GM10248 (cell line): ENCODE data around the gene QKI.

Experiments used
- CTCF ChIA-PET: fragments of 300-600 bp; sonication (Branson Sonifier 250); formaldehyde crosslinking; extraction: SDS; loops from one replicate; lab custom pipeline; 2021; ENCODE audit warnings: antibody characterized with exemption; lab: Yijun Ruan, JAX
- POLR2A ChIA-PET: fragments of 350-650 bp; sonication (Branson Sonifier 250); formaldehyde crosslinking; extraction: SDS; loops from one replicate; lab custom pipeline; 2020; ENCODE audit warnings: antibody characterized with exemption; lab: Yijun Ruan, JAX
- DNase-seq: peaks from one replicate; pipeline ENCODE4 v3.0.0; 2012; ENCODE audit errors: extremely low spot score
- TF ChIP-seq, protein P1 (sequence below): IDR thresholded peaks from 2 replicates; pipeline ENCODE4 v1.5.1; 2012; ENCODE audit warnings: mild to moderate bottlenecking, low read depth; ENCODE audit errors: extremely low read depth, missing control alignments, control extremely low read depth

The QKI gene

GRCh38 chr6:163394659-163395058, 19.9 kb upstream of the QKI start:
- POLR2A ChIA-PET, result no interaction called here

DNA sequence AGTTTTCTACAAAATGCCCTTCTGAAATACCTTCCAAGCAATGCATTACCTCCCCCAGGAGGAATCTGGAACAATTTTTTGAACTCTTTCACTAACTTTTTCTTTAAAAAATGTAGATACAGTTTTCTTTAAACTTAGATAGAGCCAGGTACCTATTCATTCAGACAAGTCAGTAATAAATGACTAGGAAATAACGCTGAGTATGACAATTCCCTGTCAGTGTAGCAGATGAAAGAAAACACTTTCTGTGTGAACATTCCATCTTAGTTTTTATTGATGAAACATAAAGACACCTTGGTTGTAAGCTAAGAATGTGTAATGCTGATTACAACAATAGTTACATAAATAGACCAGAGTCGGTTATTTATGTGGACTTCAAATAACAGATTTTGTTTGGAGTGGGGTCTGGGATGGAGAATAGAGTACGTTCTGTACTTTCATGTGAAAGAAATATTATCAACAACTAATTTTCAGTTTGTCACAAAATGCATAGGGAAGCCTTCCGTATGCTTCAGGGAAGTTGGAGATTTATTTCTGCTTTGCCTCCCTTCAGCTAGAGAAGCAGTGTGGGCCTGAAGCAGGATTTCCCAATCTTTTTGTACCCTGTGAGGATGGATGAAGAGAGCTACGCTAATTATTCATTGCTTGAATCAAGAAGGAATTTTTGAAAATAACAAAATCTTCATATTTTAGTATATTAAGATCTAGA, 19.2 kb upstream of the QKI start:
- no peak for DNase-seq
- TF ChIP-seq, protein P1, sequence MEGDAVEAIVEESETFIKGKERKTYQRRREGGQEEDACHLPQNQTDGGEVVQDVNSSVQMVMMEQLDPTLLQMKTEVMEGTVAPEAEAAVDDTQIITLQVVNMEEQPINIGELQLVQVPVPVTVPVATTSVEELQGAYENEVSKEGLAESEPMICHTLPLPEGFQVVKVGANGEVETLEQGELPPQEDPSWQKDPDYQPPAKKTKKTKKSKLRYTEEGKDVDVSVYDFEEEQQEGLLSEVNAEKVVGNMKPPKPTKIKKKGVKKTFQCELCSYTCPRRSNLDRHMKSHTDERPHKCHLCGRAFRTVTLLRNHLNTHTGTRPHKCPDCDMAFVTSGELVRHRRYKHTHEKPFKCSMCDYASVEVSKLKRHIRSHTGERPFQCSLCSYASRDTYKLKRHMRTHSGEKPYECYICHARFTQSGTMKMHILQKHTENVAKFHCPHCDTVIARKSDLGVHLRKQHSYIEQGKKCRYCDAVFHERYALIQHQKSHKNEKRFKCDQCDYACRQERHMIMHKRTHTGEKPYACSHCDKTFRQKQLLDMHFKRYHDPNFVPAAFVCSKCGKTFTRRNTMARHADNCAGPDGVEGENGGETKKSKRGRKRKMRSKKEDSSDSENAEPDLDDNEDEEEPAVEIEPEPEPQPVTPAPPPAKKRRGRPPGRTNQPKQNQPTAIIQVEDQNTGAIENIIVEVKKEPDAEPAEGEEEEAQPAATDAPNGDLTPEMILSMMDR, result no peak
- CTCF ChIA-PET, result no interaction called here
- POLR2A ChIA-PET, result no interaction called here

More at GRCh38 chr6:163394659-163395058, 19.9 kb upstream of the QKI start:
- TF ChIP-seq, protein P1, result no peak
- no peak for DNase-seq
- CTCF ChIA-PET, result interaction anchor here (1.0 kb wide), 1 partner anchor 10 kb away, joined by 6 read pairs; no protein-coding TSS in a partner anchor

DNA sequence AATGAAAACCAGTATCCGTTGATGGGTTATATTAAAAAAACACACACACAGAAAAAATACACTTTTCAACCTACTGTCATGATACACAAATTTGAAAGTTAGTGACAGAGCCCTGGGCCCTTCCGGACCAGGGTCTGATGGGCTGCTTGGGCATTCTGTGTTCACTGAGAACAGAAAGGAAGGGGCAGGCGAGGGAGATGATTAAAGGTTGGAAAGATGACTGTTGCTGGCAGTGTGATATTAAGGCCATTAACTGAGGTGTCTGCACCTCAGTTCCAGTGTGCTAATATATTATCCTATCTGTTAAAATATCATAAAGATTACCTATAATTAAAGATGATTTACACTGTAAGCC, 18.7 kb upstream of the QKI start:
- ChIA-PET POLR2A (no interaction called here), CTCF (no interaction called here)
- no peak for DNase-seq
- TF ChIP-seq, protein P1, result no peak

GRCh38 chr6:163397326-163397725, 17.2 kb upstream of the QKI start:
- CTCF ChIA-PET, result no interaction called here
- POLR2A ChIA-PET, result no interaction called here
- TF ChIP-seq, protein P1, result no peak
- no peak for DNase-seq

GRCh38 chr6:163398115-163398514, 16.4 kb upstream of the QKI start:
- ChIA-PET POLR2A (no interaction called here), CTCF (no interaction called here)
- DNase-seq, result no peak
- TF ChIP-seq, protein P1, result no peak

DNA sequence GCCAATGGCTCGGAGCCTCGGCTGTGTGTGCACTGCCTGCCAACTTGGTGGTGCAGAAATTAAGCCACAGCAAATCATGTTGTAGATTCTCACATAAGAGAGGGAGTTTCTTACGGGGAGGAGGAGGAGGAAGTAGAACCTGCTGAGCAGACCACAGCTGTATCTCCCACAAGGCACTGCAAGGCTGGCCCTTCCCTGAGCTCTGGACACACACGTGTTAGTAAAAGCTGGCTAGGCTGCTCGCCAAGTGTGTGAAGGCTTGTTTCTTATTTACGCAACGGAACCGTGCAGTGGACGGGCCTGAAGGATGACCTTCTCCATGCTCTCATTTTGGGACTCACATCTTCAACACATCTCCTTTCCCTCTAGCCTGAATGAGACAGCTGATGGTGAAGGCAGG, 15.7 kb upstream of the QKI start:
- POLR2A ChIA-PET, result no interaction called here
- DNase-seq, result no peak
- CTCF ChIA-PET, result no interaction called here
- TF ChIP-seq, protein P1, result no peak
